Brain microvascular endothelial cell (primary cell): ENCODE data around the gene MAPK1.
A peak's percentile ranks its signal among the peaks of the same experiment; 100 is the strongest.

Experiments used
- DNase-seq: peaks from one replicate; pipeline ENCODE4 v3.0.0-alpha.2; 2020
- H3K27ac ChIP-seq: fragments of 250-450 bp; sonication (Bioruptor Pico); 2 replicates; pipeline ENCODE4 v1.5.1; 2020; ENCODE audit warnings: mild to moderate bottlenecking, moderate library complexity
- H3K27me3 ChIP-seq: fragments of 250-450 bp; sonication (Bioruptor Pico); replicated peaks from 2 replicates; pipeline ENCODE4 v1.5.1; 2020; ENCODE audit warnings: mild to moderate bottlenecking
- H3K36me3 ChIP-seq: fragments of 250-450 bp; sonication (Bioruptor Pico); replicated peaks from 2 replicates; pipeline ENCODE4 v1.5.1; 2020; ENCODE audit warnings: mild to moderate bottlenecking
- H3K4me3 ChIP-seq: 2 replicates; pipeline ENCODE4 v1.5.1; 2011; ENCODE audit warnings: low read depth, mild to moderate bottlenecking, control low read depth, low read length, moderate library complexity
- in situ Hi-C: cut with HindIII; loops from 2 replicates; pipeline ENCODE4 v1.10.0; 2017; ENCODE audit warnings: low sequenced_read_pairs, low pct_ligation_motif_present
- TF ChIP-seq, protein P1 (sequence below): IDR thresholded peaks from 2 replicates; pipeline ENCODE4 v1.5.1; 2011; ENCODE audit warnings: low read depth, mild to moderate bottlenecking, moderate library complexity, low read length, control low read depth, inconsistent platforms; ENCODE audit errors: missing control alignments

The MAPK1 gene

DNA sequence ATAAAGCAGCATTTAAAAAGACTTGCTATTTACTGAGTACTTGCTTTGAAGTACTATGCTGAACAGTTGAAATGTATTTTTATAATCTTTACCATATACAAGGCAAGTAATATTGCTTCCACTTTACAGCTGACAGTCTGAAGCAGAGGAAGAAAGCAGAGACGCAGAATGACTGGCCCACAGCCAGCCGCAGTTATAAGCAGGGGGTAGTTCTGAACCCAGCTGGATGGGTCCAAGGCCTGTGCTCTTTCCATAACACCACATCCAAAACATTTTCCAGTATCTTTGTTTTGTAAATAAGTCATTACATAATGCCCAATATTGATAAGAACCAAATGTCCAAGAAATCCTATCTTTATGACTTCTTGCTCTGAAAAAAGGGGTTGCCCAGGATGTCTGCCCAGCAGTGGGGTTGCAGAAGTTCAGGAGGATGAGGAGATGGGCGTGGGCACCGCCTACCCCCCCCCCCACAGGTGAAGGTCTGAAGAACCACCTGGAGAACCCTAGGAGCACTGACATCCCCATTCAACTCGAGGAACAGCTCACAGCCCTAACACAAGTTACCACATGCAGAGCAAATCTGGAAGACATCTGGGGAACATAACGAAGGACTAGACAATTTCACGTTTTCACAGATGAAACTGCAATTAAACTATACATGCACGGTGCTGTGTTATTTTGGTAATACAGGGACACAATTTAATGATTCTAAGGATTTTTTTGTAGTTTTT is 107.6 kb downstream of the MAPK1 start:
- no peak for DNase-seq
- Histone ChIP-seq H3K27ac (no peak overlapping the region), H3K36me3 (peaks cover 36% of the 10 kb centered on the region), H3K4me3 (no peak overlapping the region), H3K27me3 (no peaks in the 10 kb centered on the region)
- in situ Hi-C loops = no loop called here
- TF ChIP-seq, protein P1, sequence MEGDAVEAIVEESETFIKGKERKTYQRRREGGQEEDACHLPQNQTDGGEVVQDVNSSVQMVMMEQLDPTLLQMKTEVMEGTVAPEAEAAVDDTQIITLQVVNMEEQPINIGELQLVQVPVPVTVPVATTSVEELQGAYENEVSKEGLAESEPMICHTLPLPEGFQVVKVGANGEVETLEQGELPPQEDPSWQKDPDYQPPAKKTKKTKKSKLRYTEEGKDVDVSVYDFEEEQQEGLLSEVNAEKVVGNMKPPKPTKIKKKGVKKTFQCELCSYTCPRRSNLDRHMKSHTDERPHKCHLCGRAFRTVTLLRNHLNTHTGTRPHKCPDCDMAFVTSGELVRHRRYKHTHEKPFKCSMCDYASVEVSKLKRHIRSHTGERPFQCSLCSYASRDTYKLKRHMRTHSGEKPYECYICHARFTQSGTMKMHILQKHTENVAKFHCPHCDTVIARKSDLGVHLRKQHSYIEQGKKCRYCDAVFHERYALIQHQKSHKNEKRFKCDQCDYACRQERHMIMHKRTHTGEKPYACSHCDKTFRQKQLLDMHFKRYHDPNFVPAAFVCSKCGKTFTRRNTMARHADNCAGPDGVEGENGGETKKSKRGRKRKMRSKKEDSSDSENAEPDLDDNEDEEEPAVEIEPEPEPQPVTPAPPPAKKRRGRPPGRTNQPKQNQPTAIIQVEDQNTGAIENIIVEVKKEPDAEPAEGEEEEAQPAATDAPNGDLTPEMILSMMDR = no peak

DNA sequence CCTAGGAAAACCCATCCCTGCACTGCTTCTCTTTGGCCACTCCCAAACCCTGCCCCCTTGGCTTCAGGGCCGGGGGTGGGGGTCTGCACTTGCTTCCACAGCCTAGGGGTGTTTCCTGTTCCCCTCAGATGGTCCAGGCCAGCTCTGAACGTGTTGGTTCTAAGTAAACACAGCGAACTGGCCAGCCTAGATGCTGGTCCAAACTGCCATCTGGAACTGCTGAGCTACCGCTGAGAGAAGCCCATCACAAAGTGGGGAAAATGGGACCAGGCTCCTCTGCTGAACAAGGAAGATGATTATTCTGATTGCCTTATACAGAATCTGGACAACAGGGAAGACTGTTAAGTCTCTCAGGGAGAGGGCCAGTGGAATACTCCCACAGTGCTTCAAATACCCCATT is 108.4 kb downstream of the MAPK1 start:
- peaks cover 29% of the 10 kb centered on the region for H3K36me3 ChIP-seq
- no peak overlapping the region for H3K27ac ChIP-seq
- in situ Hi-C loops = no loop called here
- DNase-seq = no peak
- TF ChIP-seq, protein P1 = no peak
- peaks cover 2% of the 10 kb centered on the region for H3K27me3 ChIP-seq
- no peak overlapping the region for H3K4me3 ChIP-seq

DNA sequence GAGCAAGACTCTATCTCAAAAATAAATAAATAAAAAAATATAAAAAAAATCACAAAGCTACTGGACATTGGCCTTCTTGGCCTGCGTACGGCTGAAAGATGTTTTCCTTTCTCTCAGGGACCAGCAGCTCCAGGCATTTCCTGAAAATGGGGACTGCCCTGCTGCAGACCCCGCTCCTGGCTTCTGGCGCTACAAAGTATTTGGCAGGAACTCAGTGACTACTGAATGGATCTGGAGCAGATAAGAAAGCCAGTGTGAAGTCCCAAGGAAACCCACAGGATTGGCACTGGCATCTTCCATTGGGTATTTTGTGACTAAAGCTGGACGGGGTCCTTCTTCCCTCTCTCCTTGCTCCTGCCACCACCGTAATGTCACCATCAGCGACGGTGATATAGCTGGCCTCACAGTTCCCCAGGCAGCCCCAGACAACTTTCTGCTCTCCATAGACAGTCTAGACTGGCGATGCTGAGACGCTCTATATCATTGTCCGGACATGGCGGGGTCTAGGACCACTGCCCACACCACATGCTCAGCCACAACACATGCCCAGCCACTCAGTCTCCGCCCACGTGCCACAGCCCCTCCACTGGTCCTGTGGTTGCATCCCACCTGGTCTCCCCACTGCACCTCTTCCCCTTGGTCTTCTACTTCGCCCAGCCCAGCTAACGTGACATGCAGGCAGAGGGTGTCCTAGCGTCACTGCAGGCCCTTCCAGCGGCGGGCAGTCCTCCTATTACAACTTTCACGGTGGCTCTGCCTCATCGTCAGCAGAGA is 109.2 kb downstream of the MAPK1 start:
- H3K36me3 ChIP-seq = peaks cover 21% of the 10 kb centered on the region
- H3K4me3 ChIP-seq = no peak overlapping the region
- TF ChIP-seq, protein P1 = no peak

GRCh38 chr22:21755851-21756284 is 111.6 kb downstream of the MAPK1 start:
- H3K27me3 ChIP-seq = peaks cover 2% of the 10 kb centered on the region
- peak; percentile 92 for DNase-seq
- in situ Hi-C loops = no loop called here
- no peak overlapping the region for H3K4me3 ChIP-seq
- H3K36me3 ChIP-seq = peaks cover 8% of the 10 kb centered on the region
- H3K27ac ChIP-seq = peak overlapping the region; percentile 90
- TF ChIP-seq, protein P1 = no peak

More for the DNA sequence above, 109.2 kb downstream of the MAPK1 start:
- peaks cover 2% of the 10 kb centered on the region for H3K27me3 ChIP-seq
- no peak for DNase-seq
- no peak overlapping the region for H3K27ac ChIP-seq
- in situ Hi-C loops = no loop called here

DNA sequence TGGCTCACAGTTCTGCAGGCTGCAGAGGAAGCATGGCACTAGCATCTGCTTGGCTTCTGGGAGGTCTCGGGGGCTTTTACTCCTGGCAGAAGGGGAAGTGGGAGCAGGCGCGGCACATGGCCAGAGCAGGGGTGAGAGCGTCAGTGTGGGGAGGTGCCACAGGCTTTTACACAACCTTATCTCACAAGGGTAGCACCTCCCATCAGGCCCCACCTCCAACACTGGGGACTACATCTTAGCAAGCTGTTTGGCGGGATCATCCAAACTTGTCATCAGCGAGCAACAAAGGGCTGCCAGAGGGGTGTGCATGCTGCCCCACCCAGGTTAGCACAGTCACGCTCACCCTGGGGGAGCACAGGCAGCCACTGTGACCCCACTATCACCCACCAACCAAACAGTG is 112.9 kb downstream of the MAPK1 start:
- in situ Hi-C loops = no loop called here
- H3K36me3 ChIP-seq = peaks cover 8% of the 10 kb centered on the region
- H3K4me3 ChIP-seq = no peak overlapping the region
- H3K27ac ChIP-seq = peak overlapping the region; percentile 90
- TF ChIP-seq, protein P1 = no peak
- peaks cover 2% of the 10 kb centered on the region for H3K27me3 ChIP-seq
- peak; percentile 22 for DNase-seq
